Sciatic nerve (tissue), 2 donors: Measurements from ENCODE around the gene RBCK1. TPM values are rescaled to one million over a fixed set of nuclear protein-coding genes. Genes with fewer than 3 reads are reported as not detected.
"Not testable (repeated sequence)": the region's sequence is repeated elsewhere in the genome, so short reads cannot be mapped to it uniquely, and the experiment has no call there.

ENCODE experiments used
- ATAC-seq: fragments of 200-7000 bp; cut with Tn5 transposase; one replicate; pipeline ENCODE4 v1.9.1; 2020; ENCODE audit warnings: mild to moderate bottlenecking, moderate library complexity
- DNase-seq: peaks from one replicate; pipeline ENCODE4 v3.0.0-alpha.2; 2020; ENCODE audit warnings: low spot score
- intact Hi-C: fragments of 100-400 bp; cut with DNase I; formaldehyde crosslinking; loops from one replicate; pipeline ENCODE4 v1.14.2; 2022
- total RNA-seq: library from RNA; stranded (reverse); fragmentation: NEBNext Ultra II Directional; extraction: Animal tissue kit (Norgen Biotek cat#: 25700); gene quantifications from one replicate; pipeline ENCODE4 v1.2.1, GENCODE V29; 2021
- donor health status: DM: no; HTN: no; CAD: no.
- donor health status: DM: no; HTN: no; CAD: no.

The RBCK1 gene
- total RNA-seq, 1 donor from 2014 or later: 72.7 TPM

- DNase-seq, ATAC-seq, intact Hi-C loops: not testable (repeated sequence)
These were observed 14.8 kb upstream of the RBCK1 start for GRCh38 chr20:393296-393695.

GRCh38 chr20:396252-396618 is 11.9 kb upstream of the RBCK1 start:
- no peak for DNase-seq
- ATAC-seq: no peak
- intact Hi-C loops: no loop called here

- ATAC-seq: no peak
- no peak for DNase-seq
These were observed 11.3 kb upstream of the RBCK1 start for GRCh38 chr20:396619-397431.

GRCh38 chr20:397432-398237 is 10.5 kb upstream of the RBCK1 start:
- intact Hi-C loops: no loop called here
- DNase-seq (no peak), ATAC-seq (no peak)

More at GRCh38 chr20:396619-397431, 11.3 kb upstream of the RBCK1 start:
- intact Hi-C loops: no loop called here

- intact Hi-C loops: no loop called here
- ATAC-seq (no peak), DNase-seq (no peak)
These were observed 8.9 kb upstream of the RBCK1 start for GRCh38 chr20:399182-399707.

- no peak for ATAC-seq
- intact Hi-C loops: no loop called here
These were observed 8.0 kb upstream of the RBCK1 start for GRCh38 chr20:400128-400453.

GRCh38 chr20:400454-401275 is 7.4 kb upstream of the RBCK1 start:
- no peak for ATAC-seq
- no peak for DNase-seq
- intact Hi-C loops: no loop called here

More at GRCh38 chr20:400128-400453, 8.0 kb upstream of the RBCK1 start:
- DNase-seq: no peak

- intact Hi-C loops: no loop called here
- DNase-seq: no peak
- no peak for ATAC-seq
These were observed 6.2 kb upstream of the RBCK1 start for GRCh38 chr20:401682-402495.

- no peak for ATAC-seq
- DNase-seq: no peak
- intact Hi-C loops: no loop called here
These were observed 5.6 kb upstream of the RBCK1 start for GRCh38 chr20:402496-402885.

- intact Hi-C loops: no loop called here
- ATAC-seq: no peak
These were observed 5.1 kb upstream of the RBCK1 start for GRCh38 chr20:402898-403581.

GRCh38 chr20:403582-403957 is 4.5 kb upstream of the RBCK1 start:
- intact Hi-C loops: no loop called here
- DNase-seq (no peak), ATAC-seq (no peak)

More at GRCh38 chr20:402898-403581, 5.1 kb upstream of the RBCK1 start:
- DNase-seq: no peak

GRCh38 chr20:404088-404487 is 4.0 kb upstream of the RBCK1 start:
- intact Hi-C loops: no loop called here
- DNase-seq (no peak), ATAC-seq (no peak)

- ATAC-seq (no peak), DNase-seq (no peak)
- intact Hi-C loops: no loop called here
These were observed 1.6 kb upstream of the RBCK1 start for GRCh38 chr20:406200-407132.

- intact Hi-C loops: no loop called here
- DNase-seq (peak; percentile 84), ATAC-seq (peak; percentile 87)
These were observed 756 bp upstream of the RBCK1 start for GRCh38 chr20:407133-407952.

GRCh38 chr20:408843-409696 is 971 bp downstream of the RBCK1 start:
- intact Hi-C loops: no loop called here
- ATAC-seq (peak; percentile 4), DNase-seq (no peak)
